Heart left ventricle (tissue), 13 donors: ENCODE data around the gene C14orf119.

Experiments
- CTCF ChIP-seq, 12 donors: fragments of 200-600 bp; sonication (generic) in 4 of 12; IDR thresholded peaks; one replicate each; pipeline versions ENCODE4 v1.5.0 to v1.8.0; 2018 to 2022; ENCODE audit warnings: antibody characterized with exemption in 12 of 12, mild to moderate bottlenecking in 5 of 12
- POLR2A ChIP-seq, 2 donors: fragments of 450-650 bp; IDR thresholded peaks; one replicate each; pipeline ENCODE4 v1.6.1; 2017; ENCODE audit warnings: antibody characterized with exemption in 2 of 2, mild to moderate bottlenecking in 2 of 2, moderate library complexity in 2 of 2
- donor health status: ischemic (EF 13 %, LVEDD 7.1; RV severe dilation, severe dysfunction).
- donor health status: DM: no; HTN: yes; CAD: no.
- donor health status: DM: no; HTN: no; CAD: no.
- donor health status: ischemic (EF 25% LVEDD 6.9; RV normal size, moderate dysfunction).
- donor health status: ischemic (EF 25% LVEDD 5.7; RV mildly dilated, moderate dysfunction).
- donor health status: ischemic (EF 35%, LVEDD 5.7; RV mildly dilated, moderate dysfunction).
- donor health status: nonischemic (EF 11% LVEDD 7.7; RV severe dilation, severe dysfunction).
- donor health status: DM: yes; HTN: yes; CAD: no.
- donor health status: PGD.
- donor health status: ischemic (EF 29% LVEDD 5.4; RV normal size, mild dysfunction).
- donor health status: nonischemic (EF 23%, LVEDD 6.1; RV moderate dilation, normal function).

- TF ChIP-seq CTCF (IDR thresholded peaks at IDR 0.05) = no peak
- no peak for TF ChIP-seq POLR2A (IDR thresholded peaks at IDR 0.05)
Observed at GRCh38 chr14:23122086-23122485, 26.8 kb downstream of the C14orf119 start.
